ENCODE results near the gene DDIT3.
"Not testable (repeated sequence)": the region's sequence is repeated elsewhere in the genome, so short reads cannot be mapped to it uniquely, and the experiment has no call there.

DDIT3 gene

GRCh38 chr12:57513266-57513665 lies 7.0 kb downstream of the DDIT3 start:
- DNase-seq (ENCODE audit: low read depth in 2 of 2), result no peak

DNA sequence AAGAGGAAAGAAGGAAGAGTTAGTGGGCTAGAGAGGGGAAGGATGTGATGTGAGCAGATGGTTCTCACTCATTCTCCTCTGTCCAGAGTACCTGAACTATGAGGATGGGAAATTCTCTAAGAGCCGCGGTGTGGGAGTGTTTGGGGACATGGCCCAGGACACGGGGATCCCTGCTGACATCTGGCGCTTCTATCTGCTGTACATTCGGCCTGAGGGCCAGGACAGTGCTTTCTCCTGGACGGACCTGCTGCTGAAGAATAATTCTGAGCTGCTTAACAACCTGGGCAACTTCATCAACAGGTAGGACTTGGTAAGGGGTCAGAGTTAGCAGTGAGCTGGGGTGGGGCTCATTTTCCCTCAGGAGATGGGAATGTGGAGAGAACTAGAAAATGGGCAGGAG lies 7.6 kb downstream of the DDIT3 start:
- no peak for DNase-seq (ENCODE audit: low read depth in 2 of 2)

- DNase-seq (ENCODE audit: low read depth in 2 of 2), result no peak
These were observed 8.6 kb downstream of the DDIT3 start for GRCh38 chr12:57511588-57512325.

GRCh38 chr12:57511161-57511560 lies 9.2 kb downstream of the DDIT3 start:
- no peak for DNase-seq (ENCODE audit: low read depth in 2 of 2)

- DNase-seq (ENCODE audit: low read depth in 2 of 2), result not testable (repeated sequence)
These were observed 12.5 kb downstream of the DDIT3 start for GRCh38 chr12:57507796-57508195.

- DNase-seq (ENCODE audit: low read depth in 2 of 2), result not testable (repeated sequence)
These were observed 13.8 kb downstream of the DDIT3 start for GRCh38 chr12:57506541-57506940.

- DNase-seq (ENCODE audit: low read depth in 2 of 2), result not testable (repeated sequence)
These were observed 17.9 kb downstream of the DDIT3 start for GRCh38 chr12:57502311-57502969.

DNA sequence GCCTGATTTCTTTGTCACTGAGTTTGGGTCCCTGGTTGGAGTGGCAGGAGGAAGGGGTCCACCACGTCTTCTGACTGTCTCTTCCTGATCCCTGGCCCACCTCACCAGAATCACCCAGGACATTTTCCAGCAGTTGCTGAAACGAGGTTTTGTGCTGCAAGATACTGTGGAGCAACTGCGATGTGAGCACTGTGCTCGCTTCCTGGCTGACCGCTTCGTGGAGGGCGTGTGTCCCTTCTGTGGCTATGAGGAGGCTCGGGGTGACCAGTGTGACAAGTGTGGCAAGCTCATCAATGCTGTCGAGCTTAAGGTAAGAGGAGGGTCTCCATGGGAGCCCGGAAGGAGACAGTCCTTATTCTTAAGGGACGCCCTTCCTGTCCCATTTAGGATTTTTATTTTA lies 20.1 kb downstream of the DDIT3 start:
- no peak for DNase-seq (ENCODE audit: low read depth in 2 of 2)

DNA sequence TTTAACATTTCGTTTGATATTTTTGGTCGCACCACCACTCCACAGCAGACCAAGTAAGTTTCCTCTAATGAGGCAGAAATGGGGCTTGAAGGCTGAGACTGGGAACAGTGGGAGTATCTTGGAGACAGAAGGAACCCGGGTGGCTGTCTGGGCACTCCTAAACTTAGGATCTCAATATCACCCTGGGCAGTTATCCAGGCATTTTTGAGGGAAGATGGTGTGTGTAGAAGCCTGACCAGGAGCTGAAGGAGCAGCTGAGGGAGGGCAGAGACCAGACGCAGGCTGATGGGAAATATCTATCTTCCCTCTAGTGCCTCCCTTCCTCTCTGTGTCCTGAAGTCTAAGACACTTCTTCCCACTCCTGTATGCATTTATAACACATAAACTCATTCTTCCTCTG lies 21.7 kb downstream of the DDIT3 start:
- DNase-seq (ENCODE audit: low read depth in 2 of 2), result no peak

DNA sequence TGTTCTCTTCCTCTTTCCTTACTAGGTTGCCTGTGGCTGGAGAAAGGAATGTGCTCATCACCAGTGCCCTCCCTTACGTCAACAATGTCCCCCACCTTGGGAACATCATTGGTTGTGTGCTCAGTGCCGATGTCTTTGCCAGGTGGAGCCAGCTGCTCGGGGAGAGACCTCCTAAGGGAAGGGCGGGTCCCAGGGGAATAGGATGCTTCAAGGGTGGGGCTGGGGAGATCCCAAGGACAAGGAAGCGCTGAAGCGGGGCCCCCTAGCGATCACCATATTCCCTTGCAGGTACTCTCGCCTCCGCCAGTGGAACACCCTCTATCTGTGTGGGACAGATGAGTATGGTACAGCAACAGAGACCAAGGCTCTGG lies 22.2 kb downstream of the DDIT3 start:
- DNase-seq (ENCODE audit: low read depth in 2 of 2), result no peak

GRCh38 chr12:57497223-57498131 lies 22.8 kb downstream of the DDIT3 start:
- no peak for DNase-seq (ENCODE audit: low read depth in 2 of 2)

DNA sequence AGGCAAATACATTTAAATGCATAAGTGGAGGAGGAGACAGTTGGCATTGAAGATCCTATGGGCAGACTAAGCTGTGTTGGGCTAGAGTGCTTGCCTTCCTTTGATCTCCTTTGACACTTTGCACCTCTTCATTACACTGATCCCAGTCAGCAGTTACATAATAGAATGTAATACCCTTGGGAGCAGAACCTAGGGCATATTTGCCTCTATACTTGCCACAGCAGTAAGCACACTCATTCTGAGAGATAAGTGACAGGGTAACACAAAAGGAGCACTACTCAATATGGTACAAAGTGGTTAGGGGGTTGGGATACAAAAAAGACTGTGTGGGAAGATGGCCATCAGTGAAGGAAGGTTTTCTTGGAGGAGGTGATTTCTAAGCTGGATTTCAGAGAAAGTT lies 23.5 kb downstream of the DDIT3 start:
- no peak for DNase-seq (ENCODE audit: low read depth in 2 of 2)

GRCh38 chr12:57495051-57495701 lies 25.1 kb downstream of the DDIT3 start:
- not testable (repeated sequence) for DNase-seq (ENCODE audit: low read depth in 2 of 2)

GRCh38 chr12:57491393-57492280 lies 28.7 kb downstream of the DDIT3 start:
- DNase-seq (ENCODE audit: low read depth in 2 of 2), result no peak

- no peak for DNase-seq (ENCODE audit: low read depth in 2 of 2)
These were observed 30.2 kb downstream of the DDIT3 start for GRCh38 chr12:57490126-57490525.

- no peak for DNase-seq (ENCODE audit: low read depth in 2 of 2)
These were observed 31.1 kb downstream of the DDIT3 start for GRCh38 chr12:57489157-57489641.

- DNase-seq (ENCODE audit: low read depth in 2 of 2), result no peak
These were observed 31.7 kb downstream of the DDIT3 start for GRCh38 chr12:57488402-57489156.

GRCh38 chr12:57487597-57488401 lies 32.5 kb downstream of the DDIT3 start, which contains the start of gene MARS1:
MARS1 (plus strand) TSS chr12:57488068; CDS start chr12:57488091, 23 bp downstream.
- peak; percentile 90 for DNase-seq (ENCODE audit: low read depth in 2 of 2)

DNA sequence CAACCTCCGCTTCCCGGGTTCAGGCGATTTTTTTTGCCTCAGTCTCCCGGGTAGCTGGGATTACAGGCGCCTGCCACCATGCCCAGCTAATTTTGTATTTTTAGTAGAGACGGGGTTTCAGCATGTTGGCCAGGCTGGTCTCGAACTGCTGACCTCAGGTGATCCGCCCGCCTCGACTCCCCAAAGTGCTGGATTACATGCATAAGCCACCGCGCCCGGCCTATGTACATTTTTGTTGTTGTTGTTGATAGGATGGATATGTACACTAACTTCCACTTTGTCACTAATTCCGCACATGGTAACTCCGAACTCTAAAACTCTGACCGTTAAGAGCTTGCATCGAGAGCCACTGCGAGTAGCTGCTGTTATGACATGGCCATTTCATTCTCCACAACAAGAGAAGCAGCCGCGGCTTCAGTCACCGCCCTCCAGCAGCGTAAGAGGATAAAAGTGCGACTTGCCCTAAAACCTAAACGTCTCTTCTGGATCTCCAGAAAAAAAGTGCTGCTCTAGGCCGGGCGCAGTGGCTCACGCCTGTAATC lies 33.2 kb downstream of the DDIT3 start:
- no peak for DNase-seq (ENCODE audit: low read depth in 2 of 2)

All from stimulated activated CD8-positive, alpha-beta memory T cell treated with anti-CD3 and anti-CD28 coated beads, Interleukin-7, amount 100 ng/mL, for 4 hours (primary cell).